HG02798 (cell line): Measurements from ENCODE around the gene MRPS2.
"Not testable (repeated sequence)": the region's sequence is repeated elsewhere in the genome, so short reads cannot be mapped to it uniquely, and the experiment has no call there.

ENCODE experiments used
- ATAC-seq: cut with Tn5 transposase; IDR thresholded peaks from one replicate; pipeline ENCODE4 v1.9.1; 2021; ENCODE audit warnings: mild to moderate bottlenecking; ENCODE audit not compliant: unreplicated experiment, poor library complexity

Gene MRPS2

DNA sequence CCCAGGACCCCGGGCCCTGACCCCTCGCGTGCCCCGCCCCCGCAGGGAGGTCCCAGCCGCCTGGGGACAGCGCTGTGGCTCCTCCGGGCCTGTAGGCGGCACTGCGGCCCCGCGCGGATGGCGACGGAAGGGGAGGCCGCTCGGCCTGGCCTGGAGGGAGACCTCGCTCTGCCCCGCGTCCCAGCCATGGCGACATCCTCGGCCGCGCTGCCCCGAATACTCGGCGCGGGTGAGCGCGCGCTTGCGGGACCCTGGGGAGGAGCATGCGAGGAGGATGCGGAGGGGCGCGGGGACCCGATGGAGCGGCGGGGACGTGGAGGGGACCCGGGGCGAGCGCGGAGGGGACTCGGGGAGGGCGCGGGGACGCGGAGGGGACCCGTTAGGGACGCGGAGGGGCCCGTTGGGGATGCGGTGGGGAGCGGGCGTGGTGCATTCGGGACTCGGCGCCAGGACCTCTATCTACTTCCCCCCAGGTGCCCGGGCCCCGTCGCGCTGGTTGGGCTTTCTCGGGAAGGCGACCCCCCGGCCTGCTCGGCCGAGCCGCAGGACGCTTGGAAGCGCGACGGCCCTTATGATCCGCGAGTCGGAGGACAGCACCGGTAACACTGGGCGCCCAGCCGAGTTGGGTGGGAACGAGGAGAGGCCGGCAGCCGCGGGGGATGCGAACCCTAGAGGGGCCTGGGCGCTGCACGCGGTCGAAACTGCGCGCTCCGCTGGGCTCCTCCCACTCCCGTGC, at the start of gene MRPS2:
TSS of gene MRPS2 (plus strand) at position 158 of the 736 bp plus-strand sequence. CDS start at position 187, 29 bp downstream.
- ATAC-seq, result peak; percentile 87

DNA sequence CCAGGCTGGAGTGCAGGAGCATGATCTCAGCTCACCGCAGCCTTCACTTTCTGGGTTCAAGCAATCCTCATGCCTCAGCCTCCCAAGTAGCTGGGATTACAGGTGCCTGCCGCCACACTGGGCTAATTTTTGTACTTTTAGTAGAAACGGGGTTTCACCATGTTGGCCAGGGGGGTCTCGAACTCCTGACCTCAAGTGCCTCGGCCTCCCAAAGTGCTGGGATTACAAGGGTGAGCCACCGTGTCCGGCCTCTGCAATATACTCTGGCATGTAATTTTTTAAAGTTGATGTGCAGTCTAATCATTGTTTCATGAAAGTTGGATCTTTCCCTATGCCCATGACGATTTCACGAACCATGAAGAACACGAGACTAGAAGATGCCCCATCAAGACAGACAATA, 49.5 kb upstream of the MRPS2 start:
- no peak for ATAC-seq

DNA sequence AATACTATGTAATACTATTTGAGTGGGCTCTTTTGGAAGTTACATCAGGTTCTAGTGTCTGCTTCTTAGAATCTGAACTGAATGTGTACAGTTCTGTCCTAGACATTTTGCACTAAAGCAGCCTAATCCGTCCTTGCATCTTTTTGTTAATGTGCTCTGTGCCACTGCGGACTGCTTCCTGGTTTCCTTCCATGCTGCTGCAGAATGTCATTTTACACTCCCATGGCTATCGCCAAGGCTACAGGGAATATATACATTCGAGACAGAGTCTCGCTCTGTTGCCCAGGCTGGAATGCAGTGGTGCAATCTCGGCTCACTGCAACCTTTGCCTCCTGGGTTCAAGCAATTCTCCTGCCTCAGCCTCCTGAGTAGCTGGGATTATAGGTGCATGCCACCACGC, 48.6 kb upstream of the MRPS2 start:
- ATAC-seq, result not testable (repeated sequence)

DNA sequence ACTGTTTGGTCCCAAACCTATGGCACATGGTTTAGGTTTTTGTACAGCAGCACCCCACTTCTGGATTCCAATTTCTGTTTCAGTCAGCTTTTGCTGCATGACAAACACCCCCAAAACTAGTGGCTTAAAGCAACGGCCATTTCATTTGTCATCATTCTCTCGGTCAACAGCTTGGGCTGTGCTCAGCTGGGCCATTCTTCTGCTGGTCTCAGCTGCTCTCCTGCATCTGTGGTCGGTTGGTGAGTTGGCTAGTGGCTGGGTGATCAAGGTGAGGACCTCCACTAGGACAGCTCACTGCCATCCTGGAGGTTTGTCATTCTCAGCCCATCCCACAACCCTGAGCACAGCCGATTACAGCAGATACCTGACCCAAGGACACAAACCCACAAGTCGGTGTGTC, 45.7 kb upstream of the MRPS2 start:
- no peak for ATAC-seq

DNA sequence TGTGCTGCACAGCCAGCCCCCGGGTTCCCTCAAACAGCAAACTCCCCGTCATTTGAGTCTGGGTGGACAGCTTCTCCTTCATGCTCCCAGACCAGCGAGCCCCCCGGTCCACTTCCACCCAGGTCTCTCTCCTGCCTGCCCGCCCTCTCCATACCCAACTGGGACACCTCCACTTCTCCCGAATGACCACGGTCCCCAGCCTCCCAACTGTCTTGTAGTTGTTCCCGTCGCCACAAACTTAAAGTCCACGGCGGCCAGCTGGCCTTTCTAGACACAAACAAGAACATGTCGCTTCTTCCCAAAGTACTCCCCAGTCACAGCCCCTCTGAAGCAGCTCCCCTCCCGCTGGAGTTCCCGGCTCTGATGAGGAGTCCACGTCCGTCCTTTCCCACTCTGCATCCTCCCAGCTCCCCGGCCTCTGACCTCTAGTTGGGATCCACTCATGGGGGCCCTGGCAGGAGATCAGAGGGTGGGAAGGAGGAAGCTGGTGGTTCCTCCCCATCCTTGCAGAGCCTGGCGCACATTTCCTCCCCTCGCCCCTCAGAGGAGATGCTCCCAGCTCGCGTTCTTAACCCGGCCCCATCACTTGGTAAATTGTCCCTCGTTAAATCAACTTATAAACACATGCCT, 45.0 kb upstream of the MRPS2 start:
- no peak for ATAC-seq

- ATAC-seq, result no peak
These were observed 43.9 kb upstream of the MRPS2 start for GRCh38 chr9:135456436-135457104.

DNA sequence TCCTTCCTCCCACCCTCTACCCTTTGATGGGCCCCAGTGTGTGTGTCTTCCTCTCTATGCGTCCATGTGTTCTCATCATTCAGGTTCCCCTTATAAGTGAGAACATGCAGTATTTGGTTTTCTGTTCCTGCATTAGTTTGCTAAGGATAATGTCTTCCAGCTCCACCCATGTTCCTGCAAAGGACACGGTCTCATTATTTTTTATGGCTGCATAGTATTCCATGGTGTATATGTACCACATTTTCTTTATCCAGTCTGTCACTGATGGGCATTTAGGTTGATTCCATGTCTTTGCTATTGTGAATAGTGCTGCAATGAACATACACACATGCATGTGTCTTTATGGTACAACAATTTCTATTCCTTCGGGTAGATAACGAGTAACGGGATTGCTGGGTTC, 42.0 kb upstream of the MRPS2 start:
- not testable (repeated sequence) for ATAC-seq

DNA sequence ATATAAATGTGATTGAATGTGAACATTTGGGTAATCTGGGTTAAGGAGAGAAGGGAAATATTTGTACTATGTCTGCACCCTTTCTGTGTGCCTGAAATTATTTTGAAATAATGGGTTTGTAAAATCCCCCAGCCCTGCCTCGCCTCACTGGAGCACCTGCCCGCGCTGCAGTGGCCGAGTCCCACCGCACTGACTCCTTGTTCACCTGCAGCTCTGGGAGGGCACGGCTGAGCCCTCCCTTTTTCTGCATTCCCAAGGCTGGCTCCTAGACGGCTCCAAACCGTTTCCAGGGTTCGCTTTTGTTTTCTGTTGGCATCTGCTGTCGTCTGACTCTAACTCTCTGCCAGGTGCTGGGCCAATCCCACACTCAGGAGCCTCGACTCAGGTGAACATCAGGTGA, 38.5 kb upstream of the MRPS2 start:
- no peak for ATAC-seq

- no peak for ATAC-seq
These were observed 37.3 kb upstream of the MRPS2 start for GRCh38 chr9:135463140-135463539.

DNA sequence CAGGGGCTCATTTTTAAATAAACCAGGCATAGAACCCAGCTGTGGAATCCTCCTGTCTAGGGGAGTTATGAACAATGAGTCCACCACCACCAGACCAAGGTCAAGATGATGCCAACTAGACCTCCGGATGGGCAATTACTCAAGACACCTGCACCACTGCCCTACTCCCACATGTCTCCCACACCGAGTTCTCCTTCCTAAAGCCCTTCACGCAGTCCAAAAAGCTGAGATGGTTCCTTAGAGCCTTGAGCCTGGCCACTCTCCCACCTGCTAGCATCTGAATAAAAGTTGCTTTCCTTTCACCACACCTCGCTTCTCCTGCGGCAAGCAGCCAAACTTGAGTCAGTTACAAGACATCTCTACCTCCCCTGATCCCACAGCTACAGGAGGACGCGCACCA, 36.3 kb upstream of the MRPS2 start:
- no peak for ATAC-seq

DNA sequence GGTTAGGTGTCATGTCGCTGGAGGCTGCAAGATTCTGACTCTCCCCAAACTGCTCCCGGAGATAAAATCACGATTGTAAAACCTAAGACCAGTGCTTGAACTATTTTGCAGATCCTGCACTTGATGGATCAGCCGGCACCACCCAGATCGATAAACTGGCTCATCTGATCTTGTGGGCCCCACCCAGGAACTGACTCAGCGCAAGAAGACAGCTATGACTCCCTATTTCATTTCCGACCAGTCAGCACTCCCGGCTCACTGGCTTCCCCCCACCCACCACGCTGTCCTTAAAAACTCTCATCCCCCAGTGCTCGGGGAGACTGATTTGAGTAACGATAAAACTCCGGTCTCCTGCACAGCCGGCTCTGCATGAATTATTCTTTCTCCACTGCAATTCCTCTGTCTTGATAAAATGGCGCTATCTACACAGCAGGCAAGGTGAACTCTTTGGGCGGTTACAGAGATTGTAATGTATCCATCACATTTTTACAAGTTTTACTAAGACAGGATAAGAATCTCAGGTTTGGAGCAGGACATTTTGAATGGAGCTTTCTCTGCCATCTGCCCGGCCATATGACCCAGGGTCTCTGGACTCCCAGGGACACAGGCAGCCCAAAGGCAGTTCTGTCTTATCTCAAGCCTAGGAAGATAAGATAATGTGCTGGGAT, 31.5 kb upstream of the MRPS2 start:
- ATAC-seq, result no peak

DNA sequence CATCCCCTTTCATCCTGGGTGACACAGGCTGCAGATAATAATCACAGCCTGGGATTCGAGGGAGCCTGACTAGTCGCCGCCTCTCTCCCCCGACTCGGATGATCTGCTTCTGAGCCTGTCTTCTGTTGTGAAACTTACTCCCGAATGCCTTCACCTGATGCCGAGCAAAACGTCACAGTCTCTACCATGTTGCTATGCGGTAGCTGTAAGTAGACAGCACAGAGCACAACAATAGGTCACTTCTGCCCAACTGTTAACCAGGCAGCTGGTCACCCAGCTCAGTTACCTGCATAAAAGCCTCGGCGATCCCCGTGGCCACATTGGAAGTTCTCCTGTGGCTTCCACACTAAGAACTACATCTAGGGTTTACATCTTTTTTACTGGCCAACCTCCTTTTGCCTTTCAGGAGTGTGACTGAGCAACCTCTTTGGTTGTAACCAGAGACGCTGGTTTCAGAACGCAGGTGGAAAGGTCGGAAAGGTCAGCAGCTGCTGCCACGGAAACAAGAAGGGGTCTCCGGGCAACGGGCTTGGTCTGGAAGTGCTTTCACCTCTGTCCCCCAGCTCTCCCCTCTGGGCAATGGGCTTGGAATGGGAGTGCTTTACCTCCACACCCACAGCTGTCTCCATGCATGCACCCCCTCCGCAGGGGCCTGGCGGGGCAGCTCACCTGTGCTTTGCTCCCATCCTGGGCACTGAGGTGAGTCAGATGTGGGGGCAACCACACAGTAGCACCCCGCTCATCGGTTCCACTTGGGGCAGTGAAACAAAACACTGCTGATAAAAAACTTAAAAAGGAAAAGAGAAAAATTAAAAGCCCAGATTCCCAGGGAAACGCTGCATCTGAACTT, 28.5 kb upstream of the MRPS2 start:
- no peak for ATAC-seq

DNA sequence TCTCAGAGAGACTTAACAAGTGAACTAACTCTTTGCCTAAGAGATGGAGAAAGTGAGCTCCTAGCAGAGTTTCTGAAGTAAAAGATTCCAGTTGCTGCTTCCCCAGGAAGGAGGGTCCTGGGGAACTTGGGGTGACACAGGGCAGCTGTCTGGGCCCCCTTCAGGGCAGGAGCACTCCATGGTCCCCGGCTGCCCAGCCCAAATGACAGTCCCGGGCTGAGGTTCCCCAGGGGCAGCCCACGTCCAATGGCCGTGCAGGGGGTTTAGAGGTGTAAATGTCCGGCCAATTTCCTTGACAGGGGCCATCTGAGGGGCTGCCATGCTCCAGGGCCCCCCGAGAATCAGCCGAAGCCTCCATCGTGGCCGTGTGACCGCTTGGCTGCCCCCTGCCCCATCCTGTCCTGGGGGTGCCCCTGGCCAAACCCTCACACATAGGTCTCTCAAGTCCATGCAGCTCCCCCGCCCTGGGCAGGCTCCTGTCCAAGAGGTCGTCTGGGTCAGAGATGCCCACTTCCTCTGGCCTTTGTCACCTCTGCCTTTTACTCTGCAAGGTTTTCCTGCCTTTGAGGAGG, 26.4 kb upstream of the MRPS2 start:
- no peak for ATAC-seq

DNA sequence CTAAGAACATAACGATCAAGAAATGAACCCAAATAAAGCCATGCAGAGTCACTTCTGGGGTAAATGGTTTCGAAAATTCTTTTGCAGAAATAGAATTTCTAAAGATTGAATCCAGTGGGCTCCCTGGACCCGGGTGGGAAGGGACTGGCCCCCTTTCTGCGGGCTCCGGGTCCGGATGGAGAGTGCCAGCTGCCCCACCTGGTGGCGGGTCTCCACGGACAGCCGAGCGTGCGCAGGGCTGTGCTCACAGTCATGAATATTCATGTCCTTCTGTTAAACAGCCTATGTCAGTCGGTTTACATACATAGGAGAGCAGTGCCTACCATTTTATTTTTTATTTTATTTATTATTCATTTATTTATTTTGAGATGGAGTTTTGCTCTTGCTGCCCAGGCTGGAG, 25.6 kb upstream of the MRPS2 start:
- ATAC-seq, result no peak

GRCh38 chr9:135476561-135477355, 23.7 kb upstream of the MRPS2 start:
- no peak for ATAC-seq

DNA sequence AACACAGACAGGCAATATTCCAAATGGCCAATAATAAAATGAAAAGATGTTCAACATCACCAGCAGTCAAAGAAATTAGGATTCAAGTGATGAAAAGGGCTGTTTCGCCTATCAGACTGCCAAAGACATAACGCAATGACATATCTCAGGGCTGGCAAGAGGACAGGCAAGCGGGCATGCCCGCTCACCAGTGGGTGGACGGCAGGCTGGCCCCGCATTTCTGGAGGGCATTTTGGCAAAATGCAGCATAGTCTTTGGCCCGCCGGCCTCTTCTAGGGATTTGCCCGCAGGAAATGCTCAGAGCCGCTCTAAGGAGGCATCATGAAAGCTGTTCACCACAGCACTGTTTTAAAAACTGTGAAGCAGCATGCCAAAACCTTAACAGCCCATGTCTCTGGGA, 22.3 kb upstream of the MRPS2 start:
- ATAC-seq, result no peak

DNA sequence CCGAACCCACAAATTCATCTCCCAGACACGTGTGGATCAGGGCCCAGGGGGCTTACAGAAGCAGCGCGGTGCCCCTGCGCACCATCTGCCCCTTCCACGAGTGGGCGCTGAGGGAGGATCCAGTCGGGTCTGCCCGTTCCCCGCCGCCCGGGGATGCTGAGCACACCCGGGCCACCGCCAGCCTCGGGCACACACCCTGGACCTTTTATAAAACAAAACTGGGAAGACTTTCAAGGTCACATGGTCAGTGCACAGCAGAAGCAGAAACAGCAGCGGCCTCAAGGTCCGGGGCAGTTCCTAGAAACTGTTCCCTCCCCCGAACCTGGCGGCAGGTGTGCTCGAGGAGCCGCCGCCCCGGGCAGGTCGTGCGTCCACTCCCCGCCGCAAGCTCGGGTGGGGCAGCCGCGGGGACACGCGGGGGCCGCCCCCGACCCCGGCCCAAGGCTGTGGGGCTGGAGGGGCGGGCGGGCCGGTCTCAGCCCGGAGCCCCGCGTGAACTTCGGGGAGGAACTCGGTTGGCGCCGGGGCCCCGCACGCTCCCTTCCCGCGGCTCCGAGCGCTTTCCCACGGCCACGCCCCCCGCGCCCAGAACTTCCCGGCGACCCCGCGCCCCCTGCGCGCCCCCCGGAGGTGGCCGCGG, 21.5 kb upstream of the MRPS2 start:
- no peak for ATAC-seq

GRCh38 chr9:135479469-135480052, 20.9 kb upstream of the MRPS2 start, which contains the start of gene PPP1R26:
TSS of gene PPP1R26 (plus strand) at chr9:135479782. CDS start at chr9:135484511, 4,729 bp downstream.
- no peak for ATAC-seq
